IMR-90 (cell line): ENCODE data around the gene BCAT1. TPM values are rescaled to one million over a fixed set of nuclear protein-coding genes. Genes with fewer than 3 reads are reported as not detected.
A peak's percentile ranks its signal among the peaks of the same experiment; 100 is the strongest.

Experiments
- ATAC-seq: fragments of 200-7000 bp; cut with Tn5 transposase; 2 replicates; pipeline ENCODE4 v1.9.1; 2020; ENCODE audit warnings: low read depth, mild to moderate bottlenecking, moderate library complexity
- BruUV-seq: library from RNA; stranded (reverse); fragments of 400-500 nt; replicated peaks from 2 replicates; lab custom pipeline; 2021; lab: Mats Ljungman, UMichigan
- CTCF ChIA-PET: fragments of 300-600 bp; formaldehyde crosslinking; extraction: SDS; loops from one replicate; lab custom pipeline; 2021; ENCODE audit warnings: antibody characterized with exemption; lab: Yijun Ruan, JAX
- POLR2A ChIA-PET: fragments of 300-600 bp; sonication (Branson Sonifier 250); formaldehyde crosslinking; loops from one replicate; lab custom pipeline; 2022; ENCODE audit warnings: antibody characterized with exemption; ENCODE audit not compliant: unreplicated experiment; lab: Charles Lee
- DNase-seq: peaks from one replicate; pipeline ENCODE4 v3.0.0; 2013
- H2AFZ ChIP-seq: replicated peaks from 2 replicates; pipeline ENCODE3; 2013; ENCODE audit warnings: low read length, mild to moderate bottlenecking; ENCODE audit not compliant: poor library complexity
- H2AK5ac ChIP-seq: 2 replicates; pipeline ENCODE4 v1.6.1; 2013; ENCODE audit warnings: low read depth, low read length, inconsistent platforms
- H2AK9ac ChIP-seq: replicated peaks from 2 replicates; pipeline ENCODE3; 2013; ENCODE audit warnings: mild to moderate bottlenecking, low read depth, low read length, moderate library complexity; ENCODE audit not compliant: poor library complexity
- H2BK120ac ChIP-seq: 2 replicates; pipeline ENCODE4 v1.6.1; 2013; ENCODE audit warnings: low read depth, low read length, inconsistent platforms
- H2BK15ac ChIP-seq: 3 replicates; pipeline ENCODE4 v1.6.1; 2013; ENCODE audit warnings: low read depth, low read length, inconsistent platforms
- H2BK20ac ChIP-seq: 2 replicates; pipeline ENCODE4 v1.6.1; 2013; ENCODE audit warnings: low read depth, mild to moderate bottlenecking, inconsistent platforms, low read length, moderate library complexity
- H2BK5ac ChIP-seq: 2 replicates; pipeline ENCODE4 v1.6.1; 2013; ENCODE audit warnings: mild to moderate bottlenecking, low read depth, low read length, inconsistent platforms; ENCODE audit not compliant: poor library complexity, severe bottlenecking
- H3K14ac ChIP-seq: replicated peaks from 2 replicates; pipeline ENCODE4 v1.6.1; 2013; ENCODE audit warnings: low read depth, low read length, inconsistent platforms
- H3K18ac ChIP-seq: 2 replicates; pipeline ENCODE4 v1.6.1; 2013; ENCODE audit warnings: low read depth, low read length, control low read depth
- H3K23ac ChIP-seq: 2 replicates; pipeline ENCODE4 v1.6.1; 2013; ENCODE audit warnings: low read depth, low read length, inconsistent platforms
- H3K27ac ChIP-seq: 2 replicates; pipeline ENCODE4 v1.5.1; 2013; ENCODE audit warnings: mild to moderate bottlenecking, control low read depth, low read length; ENCODE audit not compliant: insufficient read depth
- H3K27me3 ChIP-seq: 2 replicates; pipeline ENCODE4 v1.6.1; 2013; ENCODE audit warnings: low read length; ENCODE audit not compliant: control insufficient read depth, insufficient read depth
- H3K36me3 ChIP-seq: 2 replicates; pipeline ENCODE4 v1.6.1; 2013; ENCODE audit warnings: low read length, mixed read lengths; ENCODE audit not compliant: control insufficient read depth, insufficient read depth
- H3K4ac ChIP-seq: 2 replicates; pipeline ENCODE4 v1.6.1; 2013; ENCODE audit warnings: low read depth, low read length, inconsistent platforms
- H3K4me1 ChIP-seq: 2 replicates; pipeline ENCODE4 v1.6.1; 2013; ENCODE audit warnings: low read length, mixed read lengths; ENCODE audit not compliant: control insufficient read depth, insufficient read depth
- H3K4me2 ChIP-seq: 2 replicates; pipeline ENCODE4 v1.6.1; 2013; ENCODE audit warnings: low read depth, mild to moderate bottlenecking, control low read depth, low read length, moderate library complexity
- H3K4me3 ChIP-seq: 2 replicates; pipeline ENCODE4 v1.5.1; 2013; ENCODE audit warnings: low read depth, mild to moderate bottlenecking, control low read depth, low read length, moderate library complexity; ENCODE audit not compliant: insufficient read depth
- H3K56ac ChIP-seq: 2 replicates; pipeline ENCODE4 v1.6.1; 2013; ENCODE audit warnings: low read length, inconsistent platforms; ENCODE audit not compliant: insufficient read depth; ENCODE audit errors: extremely low read depth
- H3K79me1 ChIP-seq, 2 experiments: 2 replicates each; pipeline ENCODE4 v1.6.1; 2013; ENCODE audit warnings: low read length in 2 of 2, inconsistent platforms in 1 of 2, low read depth in 1 of 2
- H3K9ac ChIP-seq: 2 replicates; pipeline ENCODE4 v1.6.1; 2013; ENCODE audit warnings: low read depth, low read length, control low read depth
- H3K9me1 ChIP-seq: 2 replicates; pipeline ENCODE4 v1.6.1; 2013; ENCODE audit warnings: low read length, inconsistent platforms; ENCODE audit not compliant: insufficient read depth
- H3K9me3 ChIP-seq: 2 replicates; pipeline ENCODE4 v1.6.1; 2013; ENCODE audit warnings: low read length; ENCODE audit not compliant: control insufficient read depth, insufficient read depth
- H4K20me1 ChIP-seq: 2 replicates; pipeline ENCODE4 v1.6.1; 2013; ENCODE audit warnings: low read length, inconsistent platforms; ENCODE audit not compliant: insufficient read depth
- H4K5ac ChIP-seq: 2 replicates; pipeline ENCODE4 v1.6.1; 2013; ENCODE audit warnings: mild to moderate bottlenecking, low read depth, low read length, control low read depth
- H4K8ac ChIP-seq, 2 experiments: 2 replicates each; pipeline ENCODE4 v1.6.1; 2013; ENCODE audit warnings: low read depth in 2 of 2, low read length in 2 of 2, control low read depth in 1 of 2, inconsistent platforms in 1 of 2
- H4K91ac ChIP-seq: 2 replicates; pipeline ENCODE4 v1.6.1; 2013; ENCODE audit warnings: low read depth, low read length, inconsistent platforms; ENCODE audit not compliant: insufficient read depth
- BHLHE40 ChIP-seq: fragments of 150-350 bp; IDR thresholded peaks from 2 replicates; pipeline ENCODE4 v1.6.1; 2016; ENCODE audit warnings: mild to moderate bottlenecking, low read depth, low read length
- CEBPB ChIP-seq: IDR thresholded peaks from 2 replicates; pipeline ENCODE4 v1.6.1; 2012; ENCODE audit warnings: low read depth, low read length, improper control_type of control experiment
- CHD1 ChIP-seq: IDR thresholded peaks from 2 replicates; pipeline ENCODE4 v1.6.1; 2012; ENCODE audit warnings: low read depth, low read length, improper control_type of control experiment
- FOS ChIP-seq: fragments of 150-350 bp; IDR thresholded peaks from 2 replicates; pipeline ENCODE4 v1.6.1; 2016; ENCODE audit warnings: low read depth, low read length
- MXI1 ChIP-seq: IDR thresholded peaks from 2 replicates; pipeline ENCODE4 v1.6.1; 2012; ENCODE audit warnings: low read depth, mild to moderate bottlenecking, low read length, moderate library complexity, borderline replicate concordance
- NFE2L2 ChIP-seq: fragments of 150-350 bp; IDR thresholded peaks from 2 replicates; pipeline ENCODE4 v1.6.1; 2016; ENCODE audit warnings: low read depth, mild to moderate bottlenecking, low read length
- POLR2A ChIP-seq: IDR thresholded peaks from 2 replicates; pipeline ENCODE4 v1.6.1; 2012; ENCODE audit warnings: mild to moderate bottlenecking, low read depth, low read length
- RAD21 ChIP-seq: IDR thresholded peaks from 2 replicates; pipeline ENCODE4 v1.6.1; 2012; ENCODE audit warnings: low read length, improper control_type of control experiment
- RCOR1 ChIP-seq: IDR thresholded peaks from 2 replicates; pipeline ENCODE4 v1.6.1; 2012; ENCODE audit warnings: mild to moderate bottlenecking, low read length, improper control_type of control experiment; ENCODE audit not compliant: insufficient replicate concordance
- RFX5 ChIP-seq: IDR thresholded peaks from 2 replicates; pipeline ENCODE4 v1.8.0; 2012; ENCODE audit warnings: low read depth, mild to moderate bottlenecking, low read length, moderate library complexity
- SMC3 ChIP-seq: fragments of 150-350 bp; IDR thresholded peaks from 2 replicates; pipeline ENCODE4 v1.6.1; 2016; ENCODE audit warnings: low read depth, mild to moderate bottlenecking, antibody characterized with exemption, low read length, moderate library complexity
- WGBS, 2 experiments: methylation state at CpG; one replicate each; pipeline versions ENCODE4 v1.1.5 to v1.1.7; 2013; ENCODE audit warnings: missing lambda C conversion rate in 2 of 2; ENCODE audit not compliant: insufficient read length in 1 of 2; ENCODE audit errors: extremely low coverage in 2 of 2; 5-methylcytosine and 5-hydroxymethylcytosine counted together
- dilution Hi-C: fragments of 300-500 bp; cut with HindIII; formaldehyde crosslinking; loops from one replicate; pipeline ENCODE4 v1.14.3; 2018; ENCODE audit warnings: low sequenced_read_pairs; ENCODE audit not compliant: unreplicated experiment
- in situ Hi-C: fragments of 300-500 bp; cut with MboI; formaldehyde crosslinking; loops from 3 replicates; pipeline ENCODE4 v1.14.3; 2019; ENCODE audit warnings: low sequenced_read_pairs, inconsistent platforms, mixed read lengths
- intact Hi-C: fragments of 100-400 bp; cut with micrococcal nuclease; formaldehyde crosslinking; loops from 2 replicates; pipeline ENCODE4 v1.10.0; 2022
- polyA plus RNA-seq, 3 experiments: library from polyadenylated mRNA; depleted of rRNA; stranded (reverse); fragments of >200 nt; gene quantifications; 2 replicates each; pipeline ENCODE4 v1.2.3, GENCODE V29; 2012; ENCODE audit warnings: low replicate concordance in 1 of 3
- total RNA-seq: library from RNA; depleted of rRNA; stranded (reverse); fragments of >200 nt; gene quantifications from 2 replicates; pipeline ENCODE4 v1.2.3, GENCODE V29; 2012
- TF ChIP-seq, protein P1 (sequence below): conservative IDR thresholded peaks from 2 replicates; pipeline ENCODE4 v1.5.1; 2012; ENCODE audit warnings: mild to moderate bottlenecking, low read depth, low read length, improper control_type of control experiment
- TF ChIP-seq, protein P2 (sequence below): fragments of 150-350 bp; IDR thresholded peaks from 2 replicates; pipeline ENCODE4 v1.6.1; 2017; ENCODE audit warnings: mild to moderate bottlenecking, antibody characterized with exemption, low read length, low read depth
- TF ChIP-seq, protein P3 (sequence below): fragments of 150-350 bp; IDR thresholded peaks from 2 replicates; pipeline ENCODE4 v1.6.1; 2016; ENCODE audit warnings: low read depth, mild to moderate bottlenecking, low read length, moderate library complexity, borderline replicate concordance

BCAT1 gene
- total and polyA plus RNA-seq, 2 of the 4 experiments (the other 2 are of a cell fraction), result 30.4 to 683 TPM

GRCh38 chr12:24900196-24900595 lies 48.7 kb downstream of the BCAT1 start:
- Histone ChIP-seq H3K14ac (no peak overlapping the region), H3K4me2 (no peak overlapping the region), H2BK20ac (peak overlapping the region; percentile 34; the same call in 1 of the 2 replicates), H2BK15ac (no peak overlapping the region), H2BK120ac (no peak overlapping the region), H3K9me1 (peaks cover 16% of the 10 kb centered on the region), H2AK9ac (no peak overlapping the region), H3K23ac (peak overlapping the region; percentile 82; the same call in 1 of the 2 replicates), H3K27ac (no peak overlapping the region), H3K4me1 (peaks cover 24% of the 10 kb centered on the region), H4K91ac (peak overlapping the region; percentile 3; the same call in 1 of the 2 replicates), H3K79me1 (peaks cover 28 to 80% of the 10 kb centered on the region in 2 experiments), H3K9ac (no peak overlapping the region), H3K4me3 (no peak overlapping the region), H3K27me3 (no peaks in the 10 kb centered on the region), H4K8ac (peak overlapping the region in 1 of 2 experiments; percentile 52; a peak in 1 of 4 replicates), H3K56ac (no peak overlapping the region), H3K18ac (peak overlapping the region; percentile 54; the same call in 1 of the 2 replicates), H3K9me3 (no peaks in the 10 kb centered on the region), H2AFZ (peak overlapping the region; percentile 9), H2AK5ac (peak overlapping the region; percentile 70; the same call in 1 of the 2 replicates), H4K20me1 (peaks cover 33% of the 10 kb centered on the region), H4K5ac (peak overlapping the region; percentile 49; the same call in 1 of the 2 replicates), H3K36me3 (no peaks in the 10 kb centered on the region), H3K4ac (peak overlapping the region; percentile 35; the same call in 1 of the 2 replicates), H2BK5ac (peak overlapping the region; percentile 18)
- TF ChIP-seq, protein P1, sequence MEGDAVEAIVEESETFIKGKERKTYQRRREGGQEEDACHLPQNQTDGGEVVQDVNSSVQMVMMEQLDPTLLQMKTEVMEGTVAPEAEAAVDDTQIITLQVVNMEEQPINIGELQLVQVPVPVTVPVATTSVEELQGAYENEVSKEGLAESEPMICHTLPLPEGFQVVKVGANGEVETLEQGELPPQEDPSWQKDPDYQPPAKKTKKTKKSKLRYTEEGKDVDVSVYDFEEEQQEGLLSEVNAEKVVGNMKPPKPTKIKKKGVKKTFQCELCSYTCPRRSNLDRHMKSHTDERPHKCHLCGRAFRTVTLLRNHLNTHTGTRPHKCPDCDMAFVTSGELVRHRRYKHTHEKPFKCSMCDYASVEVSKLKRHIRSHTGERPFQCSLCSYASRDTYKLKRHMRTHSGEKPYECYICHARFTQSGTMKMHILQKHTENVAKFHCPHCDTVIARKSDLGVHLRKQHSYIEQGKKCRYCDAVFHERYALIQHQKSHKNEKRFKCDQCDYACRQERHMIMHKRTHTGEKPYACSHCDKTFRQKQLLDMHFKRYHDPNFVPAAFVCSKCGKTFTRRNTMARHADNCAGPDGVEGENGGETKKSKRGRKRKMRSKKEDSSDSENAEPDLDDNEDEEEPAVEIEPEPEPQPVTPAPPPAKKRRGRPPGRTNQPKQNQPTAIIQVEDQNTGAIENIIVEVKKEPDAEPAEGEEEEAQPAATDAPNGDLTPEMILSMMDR, result no peak
- TF ChIP-seq MXI1 (no peak), BHLHE40 (no peak), POLR2A (no peak), SMC3 (no peak), CHD1 (no peak), NFE2L2 (no peak), CEBPB (no peak), RFX5 (no peak), FOS (no peak), RCOR1 (no peak), RAD21 (no peak)
- TF ChIP-seq, protein P2, sequence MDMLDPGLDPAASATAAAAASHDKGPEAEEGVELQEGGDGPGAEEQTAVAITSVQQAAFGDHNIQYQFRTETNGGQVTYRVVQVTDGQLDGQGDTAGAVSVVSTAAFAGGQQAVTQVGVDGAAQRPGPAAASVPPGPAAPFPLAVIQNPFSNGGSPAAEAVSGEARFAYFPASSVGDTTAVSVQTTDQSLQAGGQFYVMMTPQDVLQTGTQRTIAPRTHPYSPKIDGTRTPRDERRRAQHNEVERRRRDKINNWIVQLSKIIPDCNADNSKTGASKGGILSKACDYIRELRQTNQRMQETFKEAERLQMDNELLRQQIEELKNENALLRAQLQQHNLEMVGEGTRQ, result no peak
- TF ChIP-seq, protein P3, sequence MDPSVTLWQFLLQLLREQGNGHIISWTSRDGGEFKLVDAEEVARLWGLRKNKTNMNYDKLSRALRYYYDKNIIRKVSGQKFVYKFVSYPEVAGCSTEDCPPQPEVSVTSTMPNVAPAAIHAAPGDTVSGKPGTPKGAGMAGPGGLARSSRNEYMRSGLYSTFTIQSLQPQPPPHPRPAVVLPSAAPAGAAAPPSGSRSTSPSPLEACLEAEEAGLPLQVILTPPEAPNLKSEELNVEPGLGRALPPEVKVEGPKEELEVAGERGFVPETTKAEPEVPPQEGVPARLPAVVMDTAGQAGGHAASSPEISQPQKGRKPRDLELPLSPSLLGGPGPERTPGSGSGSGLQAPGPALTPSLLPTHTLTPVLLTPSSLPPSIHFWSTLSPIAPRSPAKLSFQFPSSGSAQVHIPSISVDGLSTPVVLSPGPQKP, result no peak
- no TSS peak for BruUV-seq
- no CpG with 5 or more reads among the region's 3 CpGs for WGBS, 2 experiments
- no peak for DNase-seq
- intact Hi-C loops, result no loop called here
- dilution Hi-C loops, result no loop called here
- POLR2A ChIA-PET, result no interaction called here
- in situ Hi-C loops, result no loop called here
- no peak for ATAC-seq
- CTCF ChIA-PET, result no interaction called here
